Psoas muscle (tissue), 8 donors: ENCODE results near the gene LSAMP. TPM values are rescaled to one million over a fixed set of nuclear protein-coding genes. Genes with fewer than 3 reads are reported as not detected.

Experiments used
- ATAC-seq, 4 donors: fragments of 200-7000 bp; cut with Tn5 transposase; one replicate each; pipeline ENCODE4 v1.9.1; 2020; ENCODE audit warnings: moderate library complexity in 3 of 4, mild to moderate bottlenecking in 2 of 4
- DNase-seq, 2 donors: peaks; one replicate each; pipeline ENCODE4 v3.0.0-alpha.2; 2020
- H3K27ac ChIP-seq: fragments of 200-600 bp; one replicate; pipeline ENCODE4 v1.8.0; 2022
- H3K27me3 ChIP-seq, 3 donors: fragments of 200-600 bp in 1 of 3; one replicate each; pipeline versions ENCODE4 v1.6.1 to v1.8.0; 2013 to 2022; ENCODE audit warnings: low read length in 2 of 3, mild to moderate bottlenecking in 2 of 3, moderate library complexity in 1 of 3; ENCODE audit not compliant: insufficient read depth in 3 of 3
- H3K36me3 ChIP-seq, 2 donors: fragments of 200-600 bp in 1 of 2; one replicate each; pipeline versions ENCODE4 v1.6.1 to v1.8.0; 2013 to 2022; ENCODE audit warnings: low read depth in 1 of 2, mild to moderate bottlenecking in 1 of 2, moderate library complexity in 1 of 2; ENCODE audit not compliant: insufficient read depth in 1 of 2
- H3K4me1 ChIP-seq: fragments of 200-600 bp; one replicate; pipeline ENCODE4 v1.8.0; 2022
- H3K4me3 ChIP-seq: fragments of 200-600 bp; one replicate; pipeline ENCODE4 v1.8.0; 2022; ENCODE audit warnings: mild to moderate bottlenecking
- H3K9me3 ChIP-seq: fragments of 200-600 bp; one replicate; pipeline ENCODE4 v1.8.0; 2022
- WGBS, 3 donors: extraction: QIAGEN DNeasy Blood & Tissue Kit; methylation state at CpG; one replicate each; pipeline versions ENCODE4 v1.1.6 to v1.1.7; 2013; 5-methylcytosine and 5-hydroxymethylcytosine counted together
- intact Hi-C, 2 donors: fragments of 100-400 bp; cut with DNase I; formaldehyde crosslinking; loops; one replicate each; pipeline versions ENCODE4 v1.11.0 to v1.14.2; 2022
- polyA plus RNA-seq, 3 donors: library from polyadenylated mRNA; stranded (reverse); fragments of 200-250 nt; gene quantifications; one replicate each; pipeline ENCODE4 v1.2.3, GENCODE V29; 2013
- total RNA-seq, 4 donors: library from RNA; stranded (reverse); fragmentation: NEBNext Ultra II Directional in 2 of 4; extraction: Animal tissue kit (Norgen Biotek cat#: 25700) in 2 of 4; gene quantifications; one replicate each; pipeline versions ENCODE4 v1.2.1 to v1.2.4, GENCODE V29; 2021 to 2023
- TF ChIP-seq, protein P1 (sequence below): fragments of 200-600 bp; IDR thresholded peaks from one replicate; pipeline ENCODE4 v1.8.0; 2022; ENCODE audit warnings: antibody characterized with exemption
- donor health status: healthy with polysubstance abuse.
- donor health status: DM: no; HTN: no; CAD: no; lungs with moderate emphysema.
- donor health status: Bipolar disorder and iron deficiency.
- donor health status: healthy.
- donor health status: DM: yes; HTN: yes; CAD: no.
- donor health status: DM: no; HTN: no; CAD: no.
- donor health status: DM: no; HTN: no; CAD: no.
- donor health status: DM: yes; HTN: yes; CAD: no.

The LSAMP gene
- total and polyA plus RNA-seq, 7 donors: 0.01 to 0.17 (median 0.04) TPM; not detected in 4

DNA sequence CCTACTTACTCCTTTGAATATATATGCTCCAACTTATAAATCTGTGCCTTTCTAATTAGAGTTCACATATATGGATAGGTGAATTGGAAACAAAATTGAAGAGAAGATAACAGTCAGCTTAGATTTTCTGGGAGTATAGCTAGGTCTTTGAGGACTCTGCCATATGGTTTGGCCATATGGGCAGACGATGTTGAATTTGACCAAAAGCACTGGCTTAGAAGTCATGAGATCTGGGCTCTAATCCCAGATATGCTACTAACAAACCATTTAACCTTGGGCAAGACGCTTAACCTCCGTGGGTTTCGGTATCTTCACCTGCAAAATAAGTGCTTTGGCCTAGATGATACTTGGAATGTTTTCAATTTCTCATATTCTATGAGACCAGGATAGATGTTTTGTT, 154.1 kb downstream of the LSAMP start:
- 87 to 91% (median 90%) methylated on average over 4 of the region's 4 CpGs for WGBS, 3 donors
- DNase-seq (no peak), ATAC-seq (no peak)
- Histone ChIP-seq H3K27ac (no peak overlapping the region), H3K27me3 (no peaks in the 10 kb centered on the region), H3K4me1 (no peaks in the 10 kb centered on the region), H3K4me3 (no peak overlapping the region), H3K9me3 (no peaks in the 10 kb centered on the region), H3K36me3 (no peaks in the 10 kb centered on the region)
- intact Hi-C loops: no loop called here
- TF ChIP-seq, protein P1, sequence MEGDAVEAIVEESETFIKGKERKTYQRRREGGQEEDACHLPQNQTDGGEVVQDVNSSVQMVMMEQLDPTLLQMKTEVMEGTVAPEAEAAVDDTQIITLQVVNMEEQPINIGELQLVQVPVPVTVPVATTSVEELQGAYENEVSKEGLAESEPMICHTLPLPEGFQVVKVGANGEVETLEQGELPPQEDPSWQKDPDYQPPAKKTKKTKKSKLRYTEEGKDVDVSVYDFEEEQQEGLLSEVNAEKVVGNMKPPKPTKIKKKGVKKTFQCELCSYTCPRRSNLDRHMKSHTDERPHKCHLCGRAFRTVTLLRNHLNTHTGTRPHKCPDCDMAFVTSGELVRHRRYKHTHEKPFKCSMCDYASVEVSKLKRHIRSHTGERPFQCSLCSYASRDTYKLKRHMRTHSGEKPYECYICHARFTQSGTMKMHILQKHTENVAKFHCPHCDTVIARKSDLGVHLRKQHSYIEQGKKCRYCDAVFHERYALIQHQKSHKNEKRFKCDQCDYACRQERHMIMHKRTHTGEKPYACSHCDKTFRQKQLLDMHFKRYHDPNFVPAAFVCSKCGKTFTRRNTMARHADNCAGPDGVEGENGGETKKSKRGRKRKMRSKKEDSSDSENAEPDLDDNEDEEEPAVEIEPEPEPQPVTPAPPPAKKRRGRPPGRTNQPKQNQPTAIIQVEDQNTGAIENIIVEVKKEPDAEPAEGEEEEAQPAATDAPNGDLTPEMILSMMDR: no peak

DNA sequence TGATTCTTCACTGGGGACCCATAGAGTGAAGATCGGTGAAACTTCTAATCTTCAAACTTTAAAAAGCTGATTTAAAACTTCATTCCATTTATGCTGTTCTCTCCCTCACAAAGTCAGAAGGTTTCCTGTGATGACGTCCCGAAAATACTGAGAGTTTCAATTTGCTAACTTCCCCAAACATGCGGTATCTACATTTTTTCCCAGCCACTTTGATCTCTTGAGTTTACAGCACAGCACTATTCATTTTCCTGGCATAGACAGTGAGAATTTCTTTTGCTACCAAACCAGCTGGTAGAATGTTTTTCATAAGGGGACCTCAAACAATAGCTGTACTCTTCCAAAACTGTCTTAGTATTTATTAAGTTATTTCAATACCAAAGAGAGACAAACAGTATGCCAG, 156.8 kb downstream of the LSAMP start:
- H3K27me3 ChIP-seq: no peaks in the 10 kb centered on the region
- 26 to 32% (median 27%) methylated on average over 4 of the region's 4 CpGs for WGBS, 3 donors
- H3K4me1 ChIP-seq: no peaks in the 10 kb centered on the region
- TF ChIP-seq, protein P1: no peak
- no peak overlapping the region for H3K4me3 ChIP-seq
- no peaks in the 10 kb centered on the region for H3K9me3 ChIP-seq
- intact Hi-C loops: no loop called here
- no peak overlapping the region for H3K27ac ChIP-seq
- DNase-seq (no peak), ATAC-seq (no peak)
- no peaks in the 10 kb centered on the region for H3K36me3 ChIP-seq

DNA sequence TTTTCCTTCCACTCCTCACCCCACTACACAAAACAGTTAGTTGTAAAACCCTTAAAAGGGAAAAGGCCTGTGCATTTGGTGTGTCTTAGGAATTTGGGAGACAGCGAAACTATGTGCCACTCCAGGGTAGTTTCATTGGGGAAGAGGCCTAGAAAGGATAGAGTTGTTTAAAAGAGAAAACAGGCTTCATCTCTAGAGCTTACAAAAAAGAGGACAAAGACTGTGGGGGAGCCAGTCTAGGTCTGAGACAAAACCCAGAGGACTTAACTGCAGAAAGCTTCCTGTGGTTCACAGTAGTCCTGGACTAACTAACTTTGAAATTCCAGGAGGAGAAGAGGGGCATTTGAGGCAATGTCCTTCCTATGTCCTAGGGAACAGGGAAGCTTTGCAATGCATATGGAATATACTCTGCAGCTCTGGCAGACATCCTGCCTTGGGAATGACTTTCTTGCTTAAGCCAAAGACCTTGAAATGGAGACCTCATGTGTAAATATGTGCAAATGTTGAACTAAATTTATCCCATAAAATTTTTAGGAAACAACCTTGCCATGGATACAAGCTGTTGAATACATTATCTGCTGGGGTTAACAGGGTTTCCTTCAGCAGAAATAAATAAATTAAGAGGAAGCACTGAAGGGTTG, 159.4 kb downstream of the LSAMP start:
- 81 to 94% (median 83%) methylated on average over 1 of the region's 1 CpG for WGBS, 3 donors
- Histone ChIP-seq H3K27me3 (no peaks in the 10 kb centered on the region), H3K4me1 (no peaks in the 10 kb centered on the region), H3K4me3 (no peak overlapping the region), H3K36me3 (no peaks in the 10 kb centered on the region), H3K9me3 (no peaks in the 10 kb centered on the region), H3K27ac (no peak overlapping the region)
- DNase-seq: no peak
- no peak for ATAC-seq
- intact Hi-C loops: no loop called here
- TF ChIP-seq, protein P1: no peak

DNA sequence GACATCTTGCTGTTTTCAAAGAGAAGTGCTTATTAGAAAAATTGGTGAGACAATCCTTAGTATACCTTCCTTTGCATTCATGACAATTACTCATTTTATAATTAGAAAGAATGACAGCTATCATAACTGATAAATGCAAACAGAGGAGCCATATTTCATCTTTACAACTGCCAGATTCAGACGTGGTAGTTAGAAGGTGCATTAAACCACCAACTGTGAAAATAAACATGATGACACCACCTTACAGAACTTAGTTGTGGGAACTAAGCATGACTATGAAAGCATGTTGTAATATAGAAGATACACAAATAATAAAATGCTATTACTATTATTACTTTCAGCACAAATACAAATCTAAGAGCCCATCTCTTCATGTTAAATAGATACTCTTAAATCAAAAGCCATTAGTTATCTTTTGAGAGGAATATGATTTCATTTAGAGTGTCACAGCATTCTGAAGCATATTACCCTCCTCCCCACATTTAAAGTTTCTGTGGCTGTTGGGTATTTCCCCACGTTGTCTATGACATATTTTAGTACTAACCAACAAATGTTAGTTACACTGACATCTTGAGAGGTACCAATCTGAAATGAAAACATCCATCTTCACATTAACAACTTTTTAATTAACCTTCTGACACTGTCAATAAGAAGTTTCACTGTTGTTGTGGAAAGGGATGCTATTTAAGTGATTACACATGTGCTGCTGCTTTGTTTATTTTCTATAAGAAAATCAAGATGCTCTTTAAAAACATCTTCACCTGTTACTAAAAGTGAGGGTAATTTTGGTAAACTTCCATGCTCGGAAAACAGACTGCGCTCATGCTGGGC, 163.8 kb downstream of the LSAMP start:
- TF ChIP-seq, protein P1: no peak

More for the DNA sequence above, 163.8 kb downstream of the LSAMP start:
- no peaks in the 10 kb centered on the region for H3K4me1 ChIP-seq
- ATAC-seq: no peak
- H3K27me3 ChIP-seq: no peaks in the 10 kb centered on the region
- 55 to 57% (median 57%) methylated on average over 4 of the region's 4 CpGs for WGBS, 3 donors
- no peaks in the 10 kb centered on the region for H3K9me3 ChIP-seq
- H3K36me3 ChIP-seq: no peaks in the 10 kb centered on the region
- no peak overlapping the region for H3K27ac ChIP-seq
- intact Hi-C loops: no loop called here
- no peak for DNase-seq
- H3K4me3 ChIP-seq: no peak overlapping the region
